Measurements from ENCODE around the gene CMTR1.

CMTR1 gene

DNA sequence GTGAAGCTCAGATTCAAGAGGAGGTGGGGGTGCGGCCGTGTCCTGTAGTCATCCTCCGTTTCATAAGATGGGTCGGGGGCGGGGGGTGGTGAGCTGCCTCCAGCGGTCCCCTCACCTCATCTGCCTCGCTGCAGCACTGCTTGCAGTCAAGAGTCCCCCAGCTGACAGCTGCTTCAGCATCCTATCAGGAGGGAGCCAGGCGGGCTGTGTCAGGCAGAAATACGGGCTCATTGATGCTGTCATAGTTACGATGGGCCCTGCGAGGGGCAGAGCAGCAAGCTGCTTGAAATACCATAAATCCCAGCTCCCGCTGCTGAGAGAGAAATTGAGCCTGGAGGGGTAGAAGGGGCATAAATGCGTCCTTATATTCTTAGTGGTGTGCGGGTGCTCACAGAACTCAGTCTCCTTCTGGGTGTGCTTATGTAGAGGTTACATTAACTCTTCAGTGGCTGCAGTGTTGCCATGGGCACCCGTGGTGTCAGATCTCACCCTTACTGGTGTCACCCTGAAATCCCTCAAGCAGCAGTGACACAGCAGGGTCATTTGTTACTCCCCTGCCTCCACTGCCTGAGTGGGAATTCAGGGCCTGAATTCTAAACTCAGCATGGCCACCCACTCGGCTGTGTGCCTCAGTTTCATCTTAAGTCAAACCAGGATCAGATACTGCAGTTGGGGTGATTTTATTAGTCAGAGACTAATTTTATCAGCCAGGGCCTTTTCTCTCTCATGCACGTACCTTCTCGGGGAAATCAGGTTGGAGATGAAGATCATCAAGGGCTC is 44.8 kb downstream of the CMTR1 start:
- Mint-ChIP-seq H3K36me3 (ENCODE audit: low read depth) (peaks cover 98% of the 10 kb centered on the region), H3K27ac (no peak overlapping the region), H3K9me3 (no peaks in the 10 kb centered on the region), H3K4me1 (ENCODE audit: low read depth) (no peaks in the 10 kb centered on the region), H3K4me3 (no peak overlapping the region), H3K27me3 (no peaks in the 10 kb centered on the region)
- intact Hi-C loops (cut with micrococcal nuclease) = no loop called here

DNA sequence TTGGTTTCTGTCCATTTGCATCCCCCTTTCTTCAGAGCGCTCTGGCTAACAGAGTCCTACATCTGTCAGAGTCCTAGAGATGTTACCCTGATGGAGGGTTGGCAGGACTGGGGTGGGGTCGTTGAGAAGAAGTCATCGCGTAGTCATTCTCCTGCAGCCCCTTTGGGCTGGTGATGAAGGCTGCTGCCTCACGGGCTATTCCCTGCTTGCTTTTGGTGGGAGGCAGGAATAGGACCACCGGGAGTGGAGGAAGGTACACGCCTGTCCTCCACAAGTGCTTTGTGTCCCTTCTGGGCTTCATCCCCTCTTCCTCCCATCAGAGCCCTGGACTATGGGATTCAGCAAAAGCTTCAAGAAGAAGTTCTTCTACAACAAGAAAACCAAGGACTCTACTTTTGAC is 45.8 kb downstream of the CMTR1 start:
- H3K4me3 Mint-ChIP-seq = no peak overlapping the region
- intact Hi-C loops (cut with micrococcal nuclease) = no loop called here
- H3K27me3 Mint-ChIP-seq = no peaks in the 10 kb centered on the region
- no peak overlapping the region for H3K27ac Mint-ChIP-seq
- H3K9me3 Mint-ChIP-seq = no peaks in the 10 kb centered on the region
- no peaks in the 10 kb centered on the region for H3K4me1 Mint-ChIP-seq (ENCODE audit: low read depth)
- peaks cover 98% of the 10 kb centered on the region for H3K36me3 Mint-ChIP-seq (ENCODE audit: low read depth)

DNA sequence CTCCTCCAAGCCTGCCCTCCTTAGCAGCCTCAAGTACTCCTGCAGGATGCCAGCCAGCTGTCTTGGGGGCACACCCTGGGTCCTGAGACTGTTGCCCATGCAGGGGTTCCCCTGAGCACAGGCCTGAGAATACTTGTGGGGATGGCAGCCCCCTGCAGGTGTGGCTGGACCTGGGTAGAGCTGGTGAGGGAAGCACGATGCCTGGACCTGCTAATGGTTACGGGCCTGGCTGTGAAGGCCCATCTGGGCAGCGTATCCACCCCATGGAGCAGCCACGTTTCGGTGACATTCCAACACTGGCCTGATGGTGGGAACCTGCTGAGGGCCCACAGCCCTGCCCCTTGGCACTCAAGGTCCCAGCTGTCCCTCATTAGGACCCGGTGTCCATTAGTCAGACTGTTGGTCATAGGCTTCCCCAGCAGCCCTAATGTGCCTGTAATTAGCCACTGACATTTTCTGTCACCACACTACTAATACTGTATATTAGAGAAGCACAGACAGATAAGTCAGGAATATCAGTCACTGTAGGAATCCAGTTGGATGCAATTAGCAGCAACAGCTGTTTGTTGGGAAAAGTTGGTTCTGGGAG is 46.3 kb downstream of the CMTR1 start:
- no peak overlapping the region for H3K4me3 Mint-ChIP-seq
- H3K27ac Mint-ChIP-seq = no peak overlapping the region
- no peaks in the 10 kb centered on the region for H3K4me1 Mint-ChIP-seq (ENCODE audit: low read depth)
- H3K27me3 Mint-ChIP-seq = no peaks in the 10 kb centered on the region
- H3K36me3 Mint-ChIP-seq (ENCODE audit: low read depth) = peaks cover 94% of the 10 kb centered on the region
- intact Hi-C loops (cut with micrococcal nuclease) = no loop called here
- no peaks in the 10 kb centered on the region for H3K9me3 Mint-ChIP-seq

DNA sequence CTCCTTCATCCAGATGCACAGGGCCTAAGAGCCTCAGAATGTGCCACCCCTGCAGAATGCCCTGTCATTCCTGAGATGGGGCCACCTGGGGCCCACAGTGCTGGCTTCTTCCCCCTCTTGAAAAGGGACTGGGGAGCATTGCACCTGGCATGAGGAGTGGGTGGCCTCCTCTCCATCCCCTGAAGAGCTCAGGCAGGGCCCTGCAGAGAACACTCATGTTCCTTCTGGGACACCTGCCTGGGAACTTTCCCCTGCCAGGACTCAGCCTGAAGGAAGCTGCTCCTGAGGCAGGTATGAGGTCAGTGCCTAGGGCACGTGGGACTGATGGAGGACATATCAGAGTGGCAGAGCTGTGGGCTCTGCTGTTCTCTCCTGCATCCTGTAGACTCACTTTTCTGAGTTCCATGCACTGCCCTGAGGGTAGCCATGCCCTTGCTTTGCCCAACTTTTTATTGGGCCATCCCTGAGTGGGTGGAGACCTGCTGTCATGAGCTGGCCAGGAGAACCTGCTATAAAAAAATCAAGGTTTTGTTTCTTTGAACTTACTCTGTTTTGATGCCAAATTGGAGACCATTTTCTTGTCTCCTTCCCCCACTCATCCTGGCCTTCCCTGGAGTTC is 47.2 kb downstream of the CMTR1 start:
- H3K4me3 Mint-ChIP-seq = no peak overlapping the region
- no peaks in the 10 kb centered on the region for H3K9me3 Mint-ChIP-seq
- peaks cover 85% of the 10 kb centered on the region for H3K36me3 Mint-ChIP-seq (ENCODE audit: low read depth)
- H3K4me1 Mint-ChIP-seq (ENCODE audit: low read depth) = no peaks in the 10 kb centered on the region
- intact Hi-C loops (cut with micrococcal nuclease) = loop anchor here (5.0 to 10.0 kb wide), 2 partner anchors 172 to 1015 kb away; no protein-coding TSS in a partner anchor
- H3K27me3 Mint-ChIP-seq = no peaks in the 10 kb centered on the region
- no peak overlapping the region for H3K27ac Mint-ChIP-seq

DNA sequence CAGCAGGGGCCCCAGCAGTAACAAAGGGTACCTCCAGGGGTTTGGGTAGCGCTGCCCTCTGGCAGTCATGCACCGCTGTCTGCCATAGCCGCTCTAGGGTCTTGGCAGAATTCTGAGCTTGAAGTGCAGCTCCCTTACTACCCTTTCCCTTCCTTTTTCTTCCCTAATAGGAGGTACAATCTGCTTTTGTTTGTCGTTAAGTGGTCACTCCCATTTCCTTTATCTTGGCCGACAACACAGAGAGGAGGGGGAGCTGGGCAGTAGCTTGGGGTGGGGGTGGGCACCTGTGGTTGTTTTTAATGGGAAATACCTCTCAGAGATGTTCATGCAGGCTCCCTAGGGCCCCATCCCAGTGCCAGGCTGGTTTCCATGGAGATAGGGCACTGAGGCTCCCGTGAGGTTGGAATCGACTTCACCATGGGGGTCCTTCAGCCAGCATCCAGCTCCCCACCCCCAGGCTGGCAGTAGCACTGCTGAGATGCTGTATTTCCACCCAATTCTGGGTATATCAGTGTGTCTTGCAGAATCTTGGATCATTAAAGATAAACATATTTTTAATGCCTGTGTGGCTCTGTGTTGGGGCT is 48.0 kb downstream of the CMTR1 start:
- H3K9me3 Mint-ChIP-seq = no peaks in the 10 kb centered on the region
- no peaks in the 10 kb centered on the region for H3K27me3 Mint-ChIP-seq
- intact Hi-C loops (cut with micrococcal nuclease) = loop anchor here (5.0 to 10.0 kb wide), 2 partner anchors 171 to 1014 kb away; no protein-coding TSS in a partner anchor
- H3K4me3 Mint-ChIP-seq = no peak overlapping the region
- peaks cover 78% of the 10 kb centered on the region for H3K36me3 Mint-ChIP-seq (ENCODE audit: low read depth)
- no peak overlapping the region for H3K27ac Mint-ChIP-seq
- no peaks in the 10 kb centered on the region for H3K4me1 Mint-ChIP-seq (ENCODE audit: low read depth)

DNA sequence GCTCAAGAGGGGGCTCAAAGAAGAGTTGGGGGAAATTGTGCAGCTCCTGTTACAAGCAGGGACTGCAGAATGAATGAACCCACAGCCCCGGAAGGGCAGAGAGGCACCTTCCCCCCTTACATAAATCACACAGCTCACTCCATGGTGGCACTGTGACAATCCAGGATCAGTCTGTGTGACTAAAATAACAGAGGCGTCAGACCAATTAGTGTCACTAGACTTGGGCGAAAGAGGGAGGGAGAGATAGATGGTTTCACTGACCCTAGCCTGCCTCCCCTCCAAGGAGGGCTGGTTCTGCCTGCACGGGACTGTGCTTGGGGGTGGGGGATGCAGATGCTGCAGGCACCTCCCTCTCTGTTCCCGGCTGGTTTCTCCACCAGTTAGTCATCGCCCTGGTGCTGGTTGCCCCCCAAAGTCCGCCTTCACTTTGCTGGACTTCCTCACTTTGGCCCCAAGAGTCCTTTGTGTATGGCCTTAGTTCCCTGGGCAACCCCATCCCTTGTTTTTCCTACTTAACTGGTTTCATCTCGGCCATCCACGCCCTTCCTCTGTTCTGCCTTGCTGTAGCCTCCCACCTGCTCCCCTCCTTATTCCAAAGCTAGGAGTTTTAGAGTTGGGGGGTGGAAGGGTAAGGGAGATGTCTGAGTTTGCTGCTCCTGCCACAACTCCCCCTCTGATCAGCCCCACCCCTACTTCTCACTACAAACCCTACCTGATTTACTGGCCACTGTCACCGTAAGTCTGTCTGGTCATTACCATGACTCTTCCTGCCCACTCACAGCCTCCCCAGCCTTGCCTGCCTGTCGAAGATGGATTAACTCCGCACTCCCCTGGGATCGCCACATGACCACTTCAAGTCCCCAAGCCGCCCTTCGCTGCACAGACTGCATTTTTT is 48.9 kb downstream of the CMTR1 start:
- no peaks in the 10 kb centered on the region for H3K4me1 Mint-ChIP-seq (ENCODE audit: low read depth)
- H3K9me3 Mint-ChIP-seq = no peaks in the 10 kb centered on the region
- peaks cover 80% of the 10 kb centered on the region for H3K36me3 Mint-ChIP-seq (ENCODE audit: low read depth)
- no peak overlapping the region for H3K4me3 Mint-ChIP-seq
- no peaks in the 10 kb centered on the region for H3K27me3 Mint-ChIP-seq
- no peak overlapping the region for H3K27ac Mint-ChIP-seq
- intact Hi-C loops (cut with micrococcal nuclease) = loop anchor here (5.0 to 10.0 kb wide), 2 partner anchors 170 to 1013 kb away; no protein-coding TSS in a partner anchor

DNA sequence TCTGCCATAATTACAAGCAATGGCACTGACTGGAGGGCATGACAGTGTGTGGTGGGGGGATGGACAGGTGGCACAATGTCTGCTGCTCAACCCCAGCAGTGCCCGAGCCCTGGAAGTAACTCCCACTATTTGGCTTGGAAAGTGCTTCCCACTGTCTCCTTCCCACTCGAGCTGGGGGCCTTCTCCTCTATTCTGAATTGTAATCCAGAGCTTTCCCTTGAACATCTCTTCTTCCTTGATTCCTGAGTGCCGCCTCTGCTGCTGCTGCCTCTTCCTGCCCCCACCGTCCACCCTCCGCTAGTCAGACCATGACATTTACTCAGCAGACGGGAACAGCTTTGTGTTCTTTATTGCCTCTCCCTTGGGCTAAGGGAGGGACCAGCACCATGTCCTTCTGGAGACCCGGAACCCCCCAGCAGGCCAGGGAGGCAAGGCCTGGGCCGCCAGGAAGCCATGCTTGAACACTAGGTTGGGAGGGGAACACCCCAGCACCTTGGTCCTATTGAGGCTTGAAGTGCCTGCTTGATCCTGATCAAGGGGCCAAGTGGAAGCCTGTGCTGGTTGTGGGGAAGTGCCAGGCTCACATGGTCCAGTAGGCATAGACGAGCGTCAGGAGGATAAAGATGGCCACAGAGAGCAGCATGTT is 49.7 kb downstream of the CMTR1 start:
- Mint-ChIP-seq H3K4me3 (no peak overlapping the region), H3K36me3 (ENCODE audit: low read depth) (peaks cover 73% of the 10 kb centered on the region), H3K9me3 (no peaks in the 10 kb centered on the region), H3K4me1 (ENCODE audit: low read depth) (no peaks in the 10 kb centered on the region), H3K27me3 (no peaks in the 10 kb centered on the region), H3K27ac (no peak overlapping the region)
- intact Hi-C loops (cut with micrococcal nuclease) = loop anchor here (5.0 to 10.0 kb wide), 2 partner anchors 170 to 1012 kb away; no protein-coding TSS in a partner anchor

DNA sequence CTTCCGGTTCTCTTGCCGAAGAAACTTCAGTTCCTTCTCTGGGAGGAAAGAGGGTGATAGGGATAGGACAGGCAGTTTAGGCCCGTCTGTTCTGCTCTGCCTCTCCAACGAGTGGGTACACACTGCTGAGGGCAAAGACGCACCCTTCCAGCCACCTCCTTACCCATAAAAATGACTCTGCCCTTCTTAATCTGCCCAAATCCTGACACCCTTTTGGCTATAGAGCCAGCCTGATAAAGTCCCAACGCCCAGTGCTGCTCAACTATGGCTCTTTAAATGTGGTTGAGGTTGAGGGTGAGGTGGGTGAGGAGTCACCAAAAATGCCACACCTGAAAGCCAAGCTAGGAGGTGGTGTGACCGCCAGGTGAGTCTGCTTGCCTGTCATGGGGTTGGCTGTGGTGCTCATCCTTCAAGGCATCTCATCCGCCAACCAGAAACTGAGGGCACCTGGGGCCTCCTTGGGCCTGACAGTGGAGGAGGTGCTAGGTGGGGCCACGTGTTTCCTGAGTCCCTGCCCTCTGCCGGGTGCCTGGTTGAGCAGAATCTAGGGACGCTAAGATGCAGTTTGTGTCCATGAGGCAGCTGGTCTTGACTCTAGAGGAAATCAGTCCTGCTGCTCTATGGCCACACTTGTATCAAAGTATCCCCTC is 50.4 kb downstream of the CMTR1 start:
- Mint-ChIP-seq H3K4me1 (ENCODE audit: low read depth) (no peaks in the 10 kb centered on the region), H3K9me3 (no peaks in the 10 kb centered on the region), H3K36me3 (ENCODE audit: low read depth) (peaks cover 72% of the 10 kb centered on the region), H3K4me3 (no peak overlapping the region), H3K27me3 (no peaks in the 10 kb centered on the region), H3K27ac (no peak overlapping the region)
- intact Hi-C loops (cut with micrococcal nuclease) = loop anchor here (5.0 to 10.0 kb wide), 2 partner anchors 169 to 1011 kb away; no protein-coding TSS in a partner anchor

DNA sequence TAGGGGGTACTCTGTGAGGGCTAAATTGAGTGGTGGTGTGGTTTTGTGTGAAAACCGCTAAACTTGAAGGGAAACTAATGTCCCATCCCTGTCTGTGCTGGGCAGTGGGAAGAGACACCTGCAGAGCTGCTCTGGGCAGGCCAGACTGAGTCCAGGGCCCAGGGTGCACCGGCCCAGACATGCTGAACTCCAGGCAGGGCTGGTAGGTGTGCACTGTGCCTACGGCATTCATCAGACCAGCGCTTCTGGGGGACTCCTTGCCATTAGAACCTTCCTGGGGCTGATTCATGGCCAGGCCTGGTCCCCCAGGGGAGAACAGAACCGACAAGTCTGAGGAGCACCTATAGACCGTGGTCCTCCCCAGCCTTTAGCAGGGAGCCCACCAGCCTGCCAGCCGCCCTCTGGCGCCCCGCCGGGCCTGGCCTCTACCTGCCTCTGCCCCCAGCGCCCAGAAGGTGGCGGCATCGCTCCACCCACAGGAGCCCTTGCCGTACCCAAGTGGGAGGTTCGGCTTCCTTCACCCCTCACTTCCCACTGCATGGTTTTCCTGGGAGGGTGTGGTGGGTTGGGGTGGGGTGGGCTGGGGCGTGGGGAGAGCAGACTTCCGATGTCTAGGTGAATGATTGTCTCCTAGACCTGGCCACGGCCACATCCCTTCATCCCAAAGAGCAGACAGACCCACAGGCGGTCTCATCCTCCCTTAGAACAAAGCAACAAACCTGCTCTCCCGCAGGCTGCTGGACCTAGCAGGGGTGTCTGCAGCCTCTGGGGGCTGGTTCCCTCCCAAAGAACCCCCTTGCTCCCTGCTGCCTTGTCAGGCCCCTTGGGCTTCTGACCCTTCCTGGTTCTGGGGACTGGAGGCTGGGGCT is 51.1 kb downstream of the CMTR1 start:
- Mint-ChIP-seq H3K36me3 (ENCODE audit: low read depth) (peaks cover 72% of the 10 kb centered on the region), H3K27ac (no peak overlapping the region), H3K27me3 (no peaks in the 10 kb centered on the region), H3K9me3 (no peaks in the 10 kb centered on the region), H3K4me1 (ENCODE audit: low read depth) (no peaks in the 10 kb centered on the region), H3K4me3 (no peak overlapping the region)
- intact Hi-C loops (cut with micrococcal nuclease) = loop anchor here (1.0 to 10.0 kb wide), 4 partner anchors 82 to 1011 kb away; no protein-coding TSS in a partner anchor

DNA sequence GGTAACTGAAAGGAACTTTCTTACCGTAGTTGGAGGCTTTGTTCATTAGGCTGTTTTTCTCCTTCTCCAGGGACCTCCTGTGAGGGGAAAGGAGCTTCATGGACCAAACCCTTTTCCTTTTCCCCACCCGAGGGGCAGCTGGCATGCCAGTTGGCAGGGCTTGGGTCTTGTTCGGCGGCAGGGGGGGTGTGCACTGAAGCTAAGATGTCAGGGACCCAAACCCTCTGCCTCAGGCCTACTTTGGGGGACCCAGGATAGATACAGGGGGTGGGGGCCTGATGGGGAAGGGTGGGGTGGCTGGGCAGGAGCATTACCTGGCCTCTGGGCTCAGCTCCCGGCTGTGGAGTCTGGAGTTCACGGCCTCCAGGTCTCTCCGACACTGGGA is 51.8 kb downstream of the CMTR1 start:
- Mint-ChIP-seq H3K36me3 (ENCODE audit: low read depth) (peaks cover 68% of the 10 kb centered on the region), H3K27me3 (no peaks in the 10 kb centered on the region)

DNA sequence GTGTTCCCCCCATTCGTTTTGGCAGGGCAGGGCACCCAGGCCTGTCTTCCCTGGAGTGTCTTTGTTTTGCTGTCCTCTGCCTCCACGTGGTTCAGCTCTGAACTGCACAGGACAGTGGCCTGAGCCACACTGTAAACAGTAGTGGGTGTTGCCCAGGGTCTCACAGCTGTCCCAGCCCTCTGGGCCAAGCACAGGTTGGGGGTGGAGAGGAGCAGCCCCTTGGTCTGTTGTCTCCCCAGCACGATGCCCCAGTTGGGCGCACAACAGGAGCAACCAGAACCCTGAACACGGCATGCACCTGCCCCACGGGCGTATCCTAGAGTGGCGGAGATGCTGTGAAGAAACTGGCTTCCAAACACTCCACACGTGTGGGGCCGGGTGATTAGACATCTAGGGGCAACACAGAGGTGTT is 52.3 kb downstream of the CMTR1 start:
- H3K27me3 Mint-ChIP-seq = no peaks in the 10 kb centered on the region
- peaks cover 63% of the 10 kb centered on the region for H3K36me3 Mint-ChIP-seq (ENCODE audit: low read depth)
- no peak overlapping the region for H3K27ac Mint-ChIP-seq
- intact Hi-C loops (cut with micrococcal nuclease) = loop anchor here (10.0 kb wide), 1 partner anchor 1010 kb away; no protein-coding TSS in a partner anchor
- H3K4me1 Mint-ChIP-seq (ENCODE audit: low read depth) = no peaks in the 10 kb centered on the region
- no peaks in the 10 kb centered on the region for H3K9me3 Mint-ChIP-seq
- no peak overlapping the region for H3K4me3 Mint-ChIP-seq

More for the DNA sequence above, 51.8 kb downstream of the CMTR1 start:
- intact Hi-C loops (cut with micrococcal nuclease) = loop anchor here (1.0 to 10.0 kb wide), 4 partner anchors 82 to 1010 kb away; no protein-coding TSS in a partner anchor
- no peaks in the 10 kb centered on the region for H3K9me3 Mint-ChIP-seq
- no peaks in the 10 kb centered on the region for H3K4me1 Mint-ChIP-seq (ENCODE audit: low read depth)
- no peak overlapping the region for H3K4me3 Mint-ChIP-seq
- H3K27ac Mint-ChIP-seq = no peak overlapping the region

All from dendritic cell treated with granulocyte-macrophage colony-stimulating factor and Interleukin-4, amounts not matched to agents 40 ng/mL and 50 ng/mL, for 4 days (primary cell).